ENCODE data around the gene CDK19.
"Not testable (repeated sequence)": the region's sequence is repeated elsewhere in the genome, so short reads cannot be mapped to it uniquely, and the experiment has no call there.

CDK19 gene

GRCh38 chr6:110815411-110816409 lies at the start of gene CDK19:
TSS of gene CDK19 (minus strand) at chr6:110815469. CDS start at chr6:110815136, 333 bp downstream.
- Histone ChIP-seq H3K27me3 (ENCODE audit: control insufficient read depth, insufficient read depth, low read length) (no peaks in the 10 kb centered on the region), H3K36me3 (ENCODE audit: control insufficient read depth, insufficient read depth, low read length) (no peaks in the 10 kb centered on the region), H3K4me1 (ENCODE audit: control insufficient read depth, insufficient read depth, low read length) (peaks cover 5% of the 10 kb centered on the region), H3K4me3 (ENCODE audit: low read depth, low read length) (peak within 1 kb of the TSS; percentile 91), H3K9me3 (ENCODE audit: control insufficient read depth, insufficient read depth, low read length) (no peaks in the 10 kb centered on the region), H3K9ac (ENCODE audit: low read depth, low read length) (peak within 1 kb of the TSS; percentile 91)

DNA sequence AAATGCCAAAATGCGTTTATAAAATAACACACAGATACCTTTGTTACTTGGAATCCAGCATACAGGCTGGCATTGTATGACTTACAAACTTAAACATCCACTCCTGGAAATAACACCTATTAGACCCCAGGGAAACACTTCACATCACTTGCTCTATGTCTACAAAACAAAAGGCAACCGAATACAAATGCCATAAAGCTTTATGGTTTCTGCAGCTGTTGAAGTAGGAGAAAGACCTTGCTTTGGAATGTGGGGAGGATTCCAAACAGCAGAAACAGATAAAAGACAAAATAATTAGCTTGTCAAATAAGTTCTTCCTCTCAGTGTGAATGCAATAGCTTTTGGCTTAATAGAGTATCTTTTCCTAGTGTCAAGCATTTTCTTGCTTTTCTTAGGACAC lies 49.6 kb upstream of the CDK19 start:
- Histone ChIP-seq H3K9ac (ENCODE audit: low read depth, low read length) (no peak overlapping the region), H3K4me3 (ENCODE audit: low read depth, low read length) (no peak overlapping the region), H3K36me3 (ENCODE audit: control insufficient read depth, insufficient read depth, low read length) (no peaks in the 10 kb centered on the region), H3K27me3 (ENCODE audit: control insufficient read depth, insufficient read depth, low read length) (no peaks in the 10 kb centered on the region), H3K4me1 (ENCODE audit: control insufficient read depth, insufficient read depth, low read length) (peaks cover 7% of the 10 kb centered on the region), H3K9me3 (ENCODE audit: control insufficient read depth, insufficient read depth, low read length) (no peaks in the 10 kb centered on the region)

- Histone ChIP-seq H3K4me3 (ENCODE audit: low read depth, low read length) (no peak overlapping the region), H3K9ac (ENCODE audit: low read depth, low read length) (no peak overlapping the region)
Measured at GRCh38 chr6:110859335-110859792, 44.1 kb upstream of the CDK19 start.

GRCh38 chr6:110858562-110859214 lies 43.4 kb upstream of the CDK19 start:
- Histone ChIP-seq H3K27me3 (ENCODE audit: control insufficient read depth, insufficient read depth, low read length) (no peaks in the 10 kb centered on the region), H3K9me3 (ENCODE audit: control insufficient read depth, insufficient read depth, low read length) (no peaks in the 10 kb centered on the region), H3K36me3 (ENCODE audit: control insufficient read depth, insufficient read depth, low read length) (no peaks in the 10 kb centered on the region), H3K9ac (ENCODE audit: low read depth, low read length) (no peak overlapping the region), H3K4me3 (ENCODE audit: low read depth, low read length) (no peak overlapping the region), H3K4me1 (ENCODE audit: control insufficient read depth, insufficient read depth, low read length) (no peaks in the 10 kb centered on the region)

More at GRCh38 chr6:110859335-110859792, 44.1 kb upstream of the CDK19 start:
- H3K27me3 ChIP-seq (ENCODE audit: control insufficient read depth, insufficient read depth, low read length): no peaks in the 10 kb centered on the region
- no peaks in the 10 kb centered on the region for H3K9me3 ChIP-seq (ENCODE audit: control insufficient read depth, insufficient read depth, low read length)
- no peaks in the 10 kb centered on the region for H3K4me1 ChIP-seq (ENCODE audit: control insufficient read depth, insufficient read depth, low read length)
- no peaks in the 10 kb centered on the region for H3K36me3 ChIP-seq (ENCODE audit: control insufficient read depth, insufficient read depth, low read length)

DNA sequence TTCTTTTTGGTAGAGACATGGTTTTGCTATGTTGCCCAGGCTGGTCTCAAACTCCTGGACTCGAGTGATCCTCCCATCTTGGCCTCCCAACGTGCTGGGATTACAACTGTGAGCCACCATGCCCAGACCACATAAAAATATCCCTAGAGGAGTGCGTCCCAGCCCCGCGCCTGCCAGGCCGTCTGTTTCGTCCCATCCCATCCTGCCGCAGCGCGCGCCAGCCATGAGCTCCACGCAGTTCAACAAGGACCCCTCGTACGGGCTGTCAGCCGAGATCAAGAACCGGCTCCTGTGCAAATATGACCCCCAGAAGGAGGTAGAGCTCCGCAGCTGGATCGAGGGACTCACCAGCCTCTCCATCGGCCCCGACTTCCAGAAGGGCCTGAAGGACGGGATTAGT lies 42.7 kb upstream of the CDK19 start:
- Histone ChIP-seq H3K9ac (ENCODE audit: low read depth, low read length) (no peak overlapping the region), H3K4me3 (ENCODE audit: low read depth, low read length) (no peak overlapping the region), H3K27me3 (ENCODE audit: control insufficient read depth, insufficient read depth, low read length) (no peaks in the 10 kb centered on the region), H3K9me3 (ENCODE audit: control insufficient read depth, insufficient read depth, low read length) (no peaks in the 10 kb centered on the region), H3K4me1 (ENCODE audit: control insufficient read depth, insufficient read depth, low read length) (no peaks in the 10 kb centered on the region), H3K36me3 (ENCODE audit: control insufficient read depth, insufficient read depth, low read length) (no peaks in the 10 kb centered on the region)

DNA sequence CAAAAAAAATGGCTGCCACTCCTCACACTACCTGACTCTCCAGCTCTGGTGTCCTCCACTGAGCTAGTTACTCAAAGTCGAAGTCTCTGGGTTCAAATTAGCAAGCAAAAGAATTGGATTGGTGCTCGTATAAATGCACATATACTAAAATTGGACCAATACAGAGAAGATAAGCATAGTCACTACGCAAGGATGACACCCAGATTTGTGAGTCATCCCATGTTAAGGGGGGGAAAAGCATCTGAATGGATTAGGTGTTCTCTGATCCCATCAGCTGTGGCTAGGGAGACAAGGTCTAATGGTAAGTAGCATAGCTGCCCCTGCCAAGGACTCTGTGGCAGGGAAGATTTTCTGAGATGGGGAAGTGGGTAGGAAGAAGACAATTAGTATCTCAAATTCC lies 41.0 kb upstream of the CDK19 start:
- no peaks in the 10 kb centered on the region for H3K9me3 ChIP-seq (ENCODE audit: control insufficient read depth, insufficient read depth, low read length)
- no peak overlapping the region for H3K9ac ChIP-seq (ENCODE audit: low read depth, low read length)
- no peaks in the 10 kb centered on the region for H3K27me3 ChIP-seq (ENCODE audit: control insufficient read depth, insufficient read depth, low read length)
- no peak overlapping the region for H3K4me3 ChIP-seq (ENCODE audit: low read depth, low read length)
- H3K36me3 ChIP-seq (ENCODE audit: control insufficient read depth, insufficient read depth, low read length): no peaks in the 10 kb centered on the region
- no peaks in the 10 kb centered on the region for H3K4me1 ChIP-seq (ENCODE audit: control insufficient read depth, insufficient read depth, low read length)

DNA sequence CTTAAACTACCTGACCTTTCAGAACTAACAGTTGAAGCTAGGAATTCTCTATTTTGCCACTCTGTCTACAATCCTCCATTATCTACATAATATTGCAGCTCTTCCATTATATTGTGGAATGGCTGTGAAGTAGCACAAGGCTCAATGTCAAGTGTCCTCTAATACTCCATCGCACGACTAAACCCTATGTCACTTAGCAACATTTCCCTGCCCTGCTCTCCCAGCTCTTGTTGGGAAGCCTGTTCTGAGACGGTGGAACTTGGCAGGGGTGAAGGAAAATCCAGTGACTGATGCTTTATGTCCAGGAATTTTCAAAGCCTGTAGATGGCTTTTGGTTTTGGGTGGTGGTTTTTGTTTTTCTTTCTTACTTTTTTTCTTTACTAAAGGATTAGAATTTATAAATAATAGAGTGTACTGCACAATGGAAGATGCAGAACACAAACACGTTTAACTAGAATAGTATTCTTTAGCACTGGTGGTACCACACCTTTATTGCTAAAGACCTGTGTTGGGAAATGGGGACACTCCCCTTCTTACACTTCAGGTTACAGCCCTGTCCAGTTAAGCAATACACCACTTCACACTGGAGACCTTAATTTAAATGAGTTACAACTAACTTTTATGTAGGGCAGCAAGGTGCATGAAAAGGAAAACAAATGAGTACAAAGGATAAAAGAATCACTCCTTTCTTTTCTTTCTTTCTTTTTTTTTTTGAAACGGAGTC lies 38.6 kb upstream of the CDK19 start:
- Histone ChIP-seq H3K9me3 (ENCODE audit: control insufficient read depth, insufficient read depth, low read length) (no peaks in the 10 kb centered on the region), H3K27me3 (ENCODE audit: control insufficient read depth, insufficient read depth, low read length) (no peaks in the 10 kb centered on the region), H3K9ac (ENCODE audit: low read depth, low read length) (no peak overlapping the region), H3K4me3 (ENCODE audit: low read depth, low read length) (no peak overlapping the region), H3K4me1 (ENCODE audit: control insufficient read depth, insufficient read depth, low read length) (no peaks in the 10 kb centered on the region), H3K36me3 (ENCODE audit: control insufficient read depth, insufficient read depth, low read length) (no peaks in the 10 kb centered on the region)

DNA sequence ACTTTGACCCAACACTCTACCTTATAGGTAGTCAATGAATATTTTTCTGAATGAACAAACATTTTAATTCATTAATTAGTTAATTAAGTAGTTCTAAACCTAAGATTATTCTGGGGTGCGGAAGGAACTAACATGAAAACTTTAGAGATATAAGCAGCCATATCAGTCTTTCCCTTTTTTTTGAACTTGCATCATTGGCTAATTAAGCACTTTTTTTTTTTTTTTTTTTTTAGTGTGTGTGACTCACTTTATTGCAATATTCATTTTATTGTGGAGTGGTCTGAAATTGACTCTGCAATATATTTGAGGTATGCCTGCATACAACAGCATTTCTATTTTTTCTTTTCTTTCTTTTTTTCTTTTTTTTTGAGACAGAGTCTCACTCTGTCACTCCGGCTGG lies 37.5 kb upstream of the CDK19 start:
- Histone ChIP-seq H3K4me3 (ENCODE audit: low read depth, low read length) (no peak overlapping the region), H3K9ac (ENCODE audit: low read depth, low read length) (no peak overlapping the region), H3K36me3 (ENCODE audit: control insufficient read depth, insufficient read depth, low read length) (no peaks in the 10 kb centered on the region), H3K27me3 (ENCODE audit: control insufficient read depth, insufficient read depth, low read length) (no peaks in the 10 kb centered on the region), H3K9me3 (ENCODE audit: control insufficient read depth, insufficient read depth, low read length) (no peaks in the 10 kb centered on the region), H3K4me1 (ENCODE audit: control insufficient read depth, insufficient read depth, low read length) (no peaks in the 10 kb centered on the region)

- Histone ChIP-seq H3K4me3 (ENCODE audit: low read depth, low read length) (no peak overlapping the region), H3K36me3 (ENCODE audit: control insufficient read depth, insufficient read depth, low read length) (no peaks in the 10 kb centered on the region), H3K27me3 (ENCODE audit: control insufficient read depth, insufficient read depth, low read length) (no peaks in the 10 kb centered on the region), H3K9ac (ENCODE audit: low read depth, low read length) (no peak overlapping the region), H3K9me3 (ENCODE audit: control insufficient read depth, insufficient read depth, low read length) (no peaks in the 10 kb centered on the region), H3K4me1 (ENCODE audit: control insufficient read depth, insufficient read depth, low read length) (no peaks in the 10 kb centered on the region)
Measured at GRCh38 chr6:110849781-110850180, 34.5 kb upstream of the CDK19 start.

GRCh38 chr6:110841266-110841665 lies 26.0 kb upstream of the CDK19 start:
- Histone ChIP-seq H3K4me1 (ENCODE audit: control insufficient read depth, insufficient read depth, low read length) (no peaks in the 10 kb centered on the region), H3K27me3 (ENCODE audit: control insufficient read depth, insufficient read depth, low read length) (no peaks in the 10 kb centered on the region), H3K9me3 (ENCODE audit: control insufficient read depth, insufficient read depth, low read length) (no peaks in the 10 kb centered on the region), H3K9ac (ENCODE audit: low read depth, low read length) (no peak overlapping the region), H3K4me3 (ENCODE audit: low read depth, low read length) (no peak overlapping the region), H3K36me3 (ENCODE audit: control insufficient read depth, insufficient read depth, low read length) (no peaks in the 10 kb centered on the region)

DNA sequence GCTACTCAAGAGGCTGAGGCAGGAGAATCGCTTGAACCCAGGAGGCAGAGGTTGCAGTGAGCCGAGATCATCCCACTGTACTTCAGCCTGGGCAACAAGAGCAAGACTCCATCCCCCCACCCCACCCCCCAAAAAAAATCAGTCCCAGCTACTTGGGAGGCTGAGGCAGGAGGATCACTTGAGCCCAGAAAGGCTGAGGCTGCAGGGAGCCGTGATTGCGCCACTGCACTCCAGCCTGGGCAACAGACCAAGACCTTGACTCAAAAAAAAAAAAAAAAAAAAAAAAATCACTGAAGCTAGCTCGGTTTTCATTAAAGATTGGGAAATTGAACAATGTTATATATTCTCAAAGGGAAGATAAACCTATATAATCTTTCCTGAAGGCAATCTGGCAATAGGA lies 20.5 kb upstream of the CDK19 start:
- not testable (repeated sequence) for H3K9me3 ChIP-seq (ENCODE audit: control insufficient read depth, insufficient read depth, low read length); H3K4me3 ChIP-seq (ENCODE audit: low read depth, low read length); H3K36me3 ChIP-seq (ENCODE audit: control insufficient read depth, insufficient read depth, low read length); H3K4me1 ChIP-seq (ENCODE audit: control insufficient read depth, insufficient read depth, low read length); H3K9ac ChIP-seq (ENCODE audit: low read depth, low read length); H3K27me3 ChIP-seq (ENCODE audit: control insufficient read depth, insufficient read depth, low read length)
